ENCODE data around the gene SUSD4. TPM values are rescaled to one million over a fixed set of nuclear protein-coding genes. Genes with fewer than 3 reads are reported as not detected.

SUSD4 gene
- total and polyA plus RNA-seq, 2 of the 8 experiments (the other 6 are each of a cell fraction or from before 2014, with no cell fraction given): 3.9 to 5.2 TPM

- TF ChIP-seq RFX5 (IDR thresholded peaks at IDR 0.05; ENCODE audit: borderline replicate concordance, low read depth, low read length) (no peak), MAX (IDR thresholded peaks at IDR 0.05) (no peak)
Measured at GRCh38 chr1:223199094-223199647, 164.8 kb downstream of the SUSD4 start (continued).

Measured in H1 (cell line).